Common myeloid progenitor, CD34-positive (primary cell): ENCODE results near the gene AGAP9.
"Not testable (repeated sequence)": the region's sequence is repeated elsewhere in the genome, so short reads cannot be mapped to it uniquely, and the experiment has no call there.

Experiments
- CTCF ChIA-PET: fragments of 350-600 bp; sonication (Branson Sonifier 250); formaldehyde crosslinking; loops from one replicate; lab custom pipeline; 2021; ENCODE audit warnings: antibody characterized with exemption; lab: Charles Lee
- POLR2A ChIA-PET: fragments of 350-600 bp; sonication (Branson Sonifier 250); formaldehyde crosslinking; loops from one replicate; lab custom pipeline; 2021; ENCODE audit warnings: antibody characterized with exemption; lab: Charles Lee
- DNase-seq, 3 donors: peaks; one replicate each; pipeline versions ENCODE4 v3.0.0 to v3.0.0-alpha.2; 2013
- H3K27ac ChIP-seq, 2 experiments: 1 replicate in 1 of 2; 2 replicates in 1 of 2; pipeline ENCODE4 v1.7.0; 2013; ENCODE audit warnings: inconsistent platforms in 2 of 2, low read length in 2 of 2, mild to moderate bottlenecking in 2 of 2, low read depth in 1 of 2, moderate library complexity in 1 of 2; ENCODE audit not compliant: severe bottlenecking in 2 of 2, insufficient read depth in 1 of 2, poor library complexity in 1 of 2
- H3K27me3 ChIP-seq, 5 experiments: replicated peaks in 2 of 5; 1 replicate in 3 of 5; 2 replicates in 2 of 5; pipeline versions ENCODE4 v1.6.1 to v1.7.0; 2013; ENCODE audit warnings: low read length in 4 of 5, mild to moderate bottlenecking in 2 of 5, moderate library complexity in 2 of 5, inconsistent platforms in 1 of 5; ENCODE audit not compliant: insufficient read depth in 5 of 5, control insufficient read depth in 4 of 5
- H3K36me3 ChIP-seq, 4 experiments: 1 replicate in 2 of 4; 2 replicates in 2 of 4; pipeline versions ENCODE4 v1.6.1 to v1.7.0; 2013; ENCODE audit warnings: low read length in 3 of 4, control low read depth in 1 of 4, mild to moderate bottlenecking in 1 of 4; ENCODE audit not compliant: control insufficient read depth in 4 of 4, insufficient read depth in 4 of 4
- H3K4me1 ChIP-seq, 4 experiments: 1 replicate in 3 of 4; 2 replicates in 1 of 4; pipeline versions ENCODE4 v1.6.1 to v1.7.1; 2013; ENCODE audit warnings: low read length in 3 of 4, mild to moderate bottlenecking in 3 of 4, control low read depth in 1 of 4, inconsistent platforms in 1 of 4, moderate library complexity in 1 of 4; ENCODE audit not compliant: control insufficient read depth in 4 of 4, insufficient read depth in 4 of 4; ENCODE audit errors: control extremely low read depth in 1 of 4
- H3K4me3 ChIP-seq, 7 experiments: 1 replicate in 4 of 7; 2 replicates in 3 of 7; pipeline versions ENCODE4 v1.5.1 to v1.7.0; 2013; ENCODE audit warnings: mild to moderate bottlenecking in 7 of 7, low read length in 6 of 7, moderate library complexity in 6 of 7, inconsistent platforms in 2 of 7, low read depth in 2 of 7, control low read depth in 1 of 7; ENCODE audit not compliant: insufficient read depth in 4 of 7, control insufficient read depth in 1 of 7; ENCODE audit errors: extremely low read depth in 1 of 7
- H3K9me3 ChIP-seq, 5 experiments: 1 replicate in 4 of 5; 2 replicates in 1 of 5; pipeline versions ENCODE4 v1.6.1 to v1.7.1; 2013; ENCODE audit warnings: low read length in 4 of 5, mild to moderate bottlenecking in 2 of 5, inconsistent platforms in 1 of 5, low read depth in 1 of 5, moderate library complexity in 1 of 5; ENCODE audit not compliant: control insufficient read depth in 4 of 5, insufficient read depth in 2 of 5; ENCODE audit errors: control extremely low read depth in 1 of 5
- WGBS: methylation state at CpG from one replicate; pipeline ENCODE4 v1.1.5; 2013; ENCODE audit not compliant: insufficient coverage; 5-methylcytosine and 5-hydroxymethylcytosine counted together

Gene AGAP9

DNA sequence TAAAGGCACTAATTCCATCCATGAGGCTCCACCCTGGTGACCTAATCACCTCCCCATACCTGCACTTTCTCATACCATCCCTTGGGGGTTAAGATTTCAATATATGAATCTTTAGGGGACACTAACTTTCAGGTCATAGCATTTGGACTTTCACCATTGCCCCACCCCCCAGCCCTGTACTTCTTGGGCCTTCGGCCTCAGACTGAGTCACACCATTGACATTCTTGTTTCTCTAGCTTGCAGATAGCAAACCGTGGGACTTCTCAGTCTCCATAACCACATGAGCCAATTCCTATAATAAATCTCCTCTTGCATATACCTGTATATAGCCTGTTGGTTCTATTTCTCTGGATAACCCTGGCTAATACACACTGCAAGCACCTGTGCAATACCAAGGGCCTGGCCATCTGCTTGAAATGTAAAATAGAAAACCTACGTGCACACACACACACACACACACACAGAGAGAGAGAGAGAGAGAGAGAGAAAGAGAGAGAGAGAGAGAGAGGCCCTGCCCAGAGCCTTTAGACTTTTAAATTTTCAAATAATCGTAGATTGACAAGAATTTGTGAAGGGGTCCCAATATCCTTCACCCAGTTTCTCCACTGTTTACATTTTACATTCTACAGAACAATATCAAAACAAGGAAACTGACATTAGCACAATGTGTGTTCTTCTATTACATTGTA, 64.8 kb downstream of the AGAP9 start:
- POLR2A ChIA-PET = no interaction called here
- 100% methylated on average over 2 of the region's 4 CpGs for WGBS
- Histone ChIP-seq H3K4me3 (no peak overlapping the region), H3K36me3 (no peaks in the 10 kb centered on the region), H3K4me1 (peaks cover 0 to 25% (median 17%) of the 10 kb centered on the region in 4 experiments), H3K9me3 (no peaks in the 10 kb centered on the region), H3K27ac (no peak overlapping the region), H3K27me3 (no peaks in the 10 kb centered on the region)
- CTCF ChIA-PET = no interaction called here
- no peak for DNase-seq

DNA sequence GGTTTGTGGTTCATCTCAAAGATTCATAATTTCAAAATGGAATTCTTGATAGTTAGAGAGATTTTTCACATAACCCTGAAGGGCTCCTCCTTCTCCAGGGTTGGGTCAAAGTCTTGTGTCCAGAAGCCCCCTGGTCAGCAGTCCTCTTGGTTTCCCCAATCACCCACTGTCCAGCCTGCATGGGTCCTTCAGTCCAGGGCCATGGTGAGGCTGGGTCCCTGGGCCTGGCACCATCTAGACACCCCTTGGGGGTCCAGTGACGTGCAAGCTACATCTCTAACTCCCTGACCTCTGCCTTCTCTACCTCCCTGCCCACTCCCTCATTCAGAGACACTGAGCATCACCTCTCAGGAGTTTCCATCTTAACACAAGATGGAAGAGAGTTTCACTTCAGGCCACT, 65.6 kb downstream of the AGAP9 start:
- H3K4me1 ChIP-seq = peaks cover 0 to 33% (median 21%) of the 10 kb centered on the region in 4 experiments
- DNase-seq = no peak
- 100% methylated on average over 1 of the region's 1 CpG for WGBS
- no peak overlapping the region for H3K27ac ChIP-seq
- H3K9me3 ChIP-seq = no peaks in the 10 kb centered on the region
- H3K4me3 ChIP-seq = no peak overlapping the region
- CTCF ChIA-PET = no interaction called here
- no peaks in the 10 kb centered on the region for H3K27me3 ChIP-seq
- POLR2A ChIA-PET = no interaction called here
- no peaks in the 10 kb centered on the region for H3K36me3 ChIP-seq

DNA sequence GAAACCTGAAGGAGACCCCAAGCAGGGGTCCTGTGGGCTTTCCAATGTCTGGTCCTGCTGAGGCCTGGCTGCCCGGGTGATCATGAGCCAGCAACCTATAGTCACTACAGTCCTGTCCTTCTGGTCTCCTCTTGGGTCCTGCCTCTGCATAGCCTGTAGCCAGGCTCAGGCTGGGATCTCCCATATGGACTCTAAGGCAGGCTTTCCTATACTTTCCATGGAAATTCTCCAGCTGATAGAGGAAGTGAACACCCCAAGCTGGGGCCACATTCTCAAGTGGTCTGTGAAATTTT, 66.0 kb downstream of the AGAP9 start:
- H3K27ac ChIP-seq = no peak overlapping the region
- no peaks in the 10 kb centered on the region for H3K27me3 ChIP-seq
- H3K4me3 ChIP-seq = no peak overlapping the region
- no peaks in the 10 kb centered on the region for H3K9me3 ChIP-seq
- WGBS = 100% methylated on average over 1 of the region's 1 CpG
- POLR2A ChIA-PET = no interaction called here
- DNase-seq = no peak
- H3K36me3 ChIP-seq = no peaks in the 10 kb centered on the region
- CTCF ChIA-PET = no interaction called here
- peaks cover 0 to 37% (median 24%) of the 10 kb centered on the region in 4 experiments for H3K4me1 ChIP-seq

DNA sequence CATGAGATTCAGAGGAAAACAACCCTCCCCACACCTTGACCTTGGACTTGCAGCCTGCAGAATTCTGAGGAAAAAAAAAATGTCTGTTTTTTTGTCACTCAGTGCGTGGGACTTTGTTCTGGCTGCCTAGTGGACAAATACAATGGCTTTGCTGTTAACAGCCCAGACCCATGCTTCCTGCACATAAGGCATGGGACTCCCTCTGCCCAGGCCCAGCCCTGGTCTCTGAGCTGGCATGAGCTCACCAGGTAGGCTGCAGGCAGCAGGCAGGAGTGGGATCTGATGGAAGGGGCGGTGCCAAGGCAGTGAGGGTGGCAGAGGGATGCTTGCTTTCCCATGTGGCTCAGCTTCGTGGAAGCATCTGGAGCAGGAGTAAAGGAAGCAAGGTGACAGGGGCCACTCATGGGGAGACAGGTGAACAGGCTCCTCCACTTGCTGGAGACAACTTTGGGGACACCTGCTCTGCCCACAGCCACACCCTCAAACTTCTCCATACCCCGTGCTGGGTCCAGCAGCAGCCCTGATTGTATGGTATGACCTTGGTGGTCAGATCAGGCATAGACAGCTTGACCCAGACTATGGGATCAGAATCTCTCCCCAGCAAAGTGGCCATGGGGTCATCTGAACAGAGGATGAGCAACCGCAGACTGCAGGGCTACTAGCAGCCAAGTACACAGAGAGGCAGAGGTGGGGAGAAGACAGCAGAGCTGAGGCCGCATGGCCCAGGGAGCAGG, 66.5 kb downstream of the AGAP9 start:
- H3K36me3 ChIP-seq = no peaks in the 10 kb centered on the region
- no peaks in the 10 kb centered on the region for H3K9me3 ChIP-seq
- ChIA-PET CTCF (interaction anchor here (1.3 kb wide), 1 partner anchor 18 kb away, joined by 3 read pairs; no protein-coding TSS in a partner anchor), POLR2A (no interaction called here)
- WGBS = 98% methylated on average over 5 of the region's 6 CpGs
- no peaks in the 10 kb centered on the region for H3K27me3 ChIP-seq
- H3K27ac ChIP-seq = no peak overlapping the region
- H3K4me3 ChIP-seq = no peak overlapping the region
- no peak for DNase-seq
- H3K4me1 ChIP-seq = peaks cover 0 to 42% (median 27%) of the 10 kb centered on the region in 4 experiments

DNA sequence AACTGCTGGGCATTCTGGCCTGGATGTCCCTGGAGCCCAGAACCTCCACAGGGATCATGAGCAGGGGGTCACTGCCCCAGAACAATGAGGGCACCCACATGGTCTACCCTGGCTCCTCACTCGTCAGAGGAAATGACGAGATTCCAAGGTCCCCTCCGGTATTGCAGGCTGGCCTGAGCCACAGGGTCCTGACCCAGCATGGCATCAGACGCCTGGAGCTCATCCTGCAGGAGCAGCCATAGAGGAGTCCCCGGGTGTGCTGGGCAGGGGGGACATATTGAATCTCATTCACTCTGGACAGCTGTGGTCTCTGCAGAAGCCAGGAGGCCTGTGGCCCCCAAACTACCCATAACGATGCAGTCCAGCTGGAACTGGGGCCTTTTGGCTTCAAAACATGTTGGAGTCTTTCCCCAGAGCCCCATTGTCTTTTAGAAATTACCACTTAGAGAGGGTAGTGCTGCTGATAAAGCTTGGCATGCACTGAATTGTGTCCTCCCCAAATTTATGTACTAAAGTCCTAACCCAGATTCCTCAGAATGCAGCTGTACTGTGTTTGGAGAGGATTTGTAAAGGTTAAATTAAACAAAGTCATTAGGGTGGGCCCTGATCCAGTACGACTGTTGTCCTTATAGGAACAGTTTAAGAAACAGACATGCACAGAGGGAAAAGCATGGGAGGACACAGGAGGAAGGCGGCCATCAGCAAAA, 67.2 kb downstream of the AGAP9 start:
- H3K4me1 ChIP-seq = peaks cover 0 to 46% (median 26%) of the 10 kb centered on the region in 4 experiments
- no peak overlapping the region for H3K4me3 ChIP-seq
- no peaks in the 10 kb centered on the region for H3K36me3 ChIP-seq
- H3K27me3 ChIP-seq = no peaks in the 10 kb centered on the region
- no peak for DNase-seq
- CTCF ChIA-PET = interaction anchor here (1.1 to 1.3 kb wide), 2 partner anchors 17 to 103 kb away, joined by 3 read pairs; no protein-coding TSS in a partner anchor
- WGBS = 93% methylated on average over 7 of the region's 8 CpGs
- POLR2A ChIA-PET = no interaction called here
- no peaks in the 10 kb centered on the region for H3K9me3 ChIP-seq
- H3K27ac ChIP-seq = no peak overlapping the region

DNA sequence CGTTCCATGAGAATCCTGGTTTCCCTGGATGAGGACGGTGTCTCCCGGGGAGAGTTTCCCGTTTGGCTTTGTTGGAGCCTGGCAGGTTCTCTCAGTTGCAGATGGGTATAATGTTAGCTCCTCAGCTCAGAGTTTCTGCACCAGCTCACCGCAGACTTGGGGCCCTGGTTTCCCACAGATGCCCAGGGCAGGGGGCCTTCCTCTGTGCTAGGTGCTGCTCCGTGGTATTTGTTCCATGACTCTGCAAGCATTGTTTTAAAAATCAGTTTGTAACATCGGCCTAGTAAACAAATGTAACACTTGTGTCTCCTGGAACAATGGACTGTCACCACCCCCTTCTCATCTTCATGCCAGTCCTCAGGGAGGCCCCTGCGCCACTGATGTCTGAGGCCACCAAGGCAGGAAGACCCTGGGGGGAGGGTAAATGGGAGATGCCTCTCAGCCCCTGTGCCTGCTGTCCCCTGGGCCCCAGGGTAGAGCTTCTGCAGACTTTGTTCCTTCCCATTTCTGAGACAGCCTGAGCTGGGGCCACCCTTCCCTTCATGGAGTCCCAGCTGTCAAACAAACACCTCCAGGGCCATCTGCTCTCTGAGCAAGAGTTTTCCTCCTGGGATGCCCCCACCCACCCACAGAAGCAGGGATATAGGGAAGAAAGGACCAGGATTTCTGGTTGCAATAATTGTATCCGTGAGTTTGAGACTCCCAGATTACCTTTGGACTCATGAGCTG, 67.9 kb downstream of the AGAP9 start:
- H3K4me3 ChIP-seq, H3K27ac ChIP-seq, H3K9me3 ChIP-seq, H3K36me3 ChIP-seq, POLR2A ChIA-PET, H3K27me3 ChIP-seq: not testable (repeated sequence)
- 54% methylated on average over 6 of the region's 9 CpGs for WGBS
- DNase-seq = peak in 1 of 3 donors; percentile 35
- H3K4me1 ChIP-seq = peaks cover 0 to 46% (median 25%) of the 10 kb centered on the region in 4 experiments
- CTCF ChIA-PET = interaction anchor here (1.1 to 1.3 kb wide), 2 partner anchors 17 to 103 kb away, joined by 3 read pairs; no protein-coding TSS in a partner anchor
